Sigmoid colon (tissue), 7 donors: ENCODE results near the gene HOXB8. TPM values are rescaled to one million over a fixed set of nuclear protein-coding genes. Genes with fewer than 3 reads are reported as not detected.

Experiments used
- DNase-seq: peaks from one replicate; pipeline ENCODE4 v3.0.0-alpha.2; 2019
- H3K27ac ChIP-seq, 4 donors: fragments of 200-600 bp; sonication (generic); one replicate each; pipeline ENCODE4 v1.5.1; 2016 to 2019; ENCODE audit warnings: mild to moderate bottlenecking in 1 of 4
- H3K27me3 ChIP-seq, 3 donors: fragments of 200-600 bp; sonication (generic); one replicate each; pipeline ENCODE4 v1.5.1; 2019; ENCODE audit warnings: mild to moderate bottlenecking in 1 of 3
- H3K36me3 ChIP-seq, 4 donors: fragments of 200-600 bp; sonication (generic); one replicate each; pipeline ENCODE4 v1.5.1; 2016 to 2019
- H3K4me1 ChIP-seq, 4 donors: fragments of 200-600 bp; sonication (generic); one replicate each; pipeline ENCODE4 v1.5.1; 2017 to 2019
- H3K4me3 ChIP-seq, 4 donors: fragments of 200-600 bp; sonication (generic); one replicate each; pipeline ENCODE4 v1.5.1; 2017 to 2019; ENCODE audit warnings: mild to moderate bottlenecking in 2 of 4, moderate library complexity in 1 of 4
- H3K9me3 ChIP-seq, 4 donors: fragments of 200-600 bp in 3 of 4; sonication (generic) in 3 of 4; one replicate each; pipeline versions ENCODE4 v1.5.1 to v1.6.1; 2013 to 2019
- EP300 ChIP-seq, 4 donors: sonication (generic); formaldehyde crosslinking; IDR thresholded peaks; one replicate each; pipeline ENCODE4 v1.6.1; 2017; ENCODE audit warnings: antibody characterized with exemption in 4 of 4
- POLR2A ChIP-seq, 2 donors: fragments of 450-650 bp; IDR thresholded peaks; one replicate each; pipeline ENCODE4 v1.6.1; 2016; ENCODE audit warnings: antibody characterized with exemption in 2 of 2, mild to moderate bottlenecking in 2 of 2, moderate library complexity in 2 of 2
- POLR2AphosphoS5 ChIP-seq, 4 donors: sonication (generic); formaldehyde crosslinking; IDR thresholded peaks; one replicate each; pipeline ENCODE4 v1.6.1; 2017; ENCODE audit warnings: antibody characterized with exemption in 4 of 4
- WGBS, 2 donors: extraction: QIAGEN DNeasy Blood & Tissue Kit; methylation state at CpG; one replicate each; pipeline ENCODE4 v1.1.7; 2013; 5-methylcytosine and 5-hydroxymethylcytosine counted together
- intact Hi-C: fragments of 100-400 bp; cut with DNase I; formaldehyde crosslinking; loops from one replicate; pipeline ENCODE4 v1.15.1; 2023
- polyA plus RNA-seq, 3 donors: library from polyadenylated mRNA; stranded (reverse); fragments of 200-250 nt; gene quantifications; one replicate each; pipeline ENCODE4 v1.2.3, GENCODE V29; 2013
- total RNA-seq, 4 donors: library from RNA; depleted of rRNA; stranded (reverse); fragments of >200 nt; gene quantifications; one replicate each; pipeline ENCODE4 v1.1.0, GENCODE V29; 2016
- TF ChIP-seq, protein P1 (sequence below), 4 experiments: fragments of 450-650 bp in 3 of 4; fragments of 200-600 bp in 1 of 4; IDR thresholded peaks; one replicate each; pipeline ENCODE4 v1.5.1; 2016 to 2019; ENCODE audit warnings: antibody characterized with exemption in 4 of 4, mild to moderate bottlenecking in 3 of 4, moderate library complexity in 2 of 4
- donor health status: healthy with polysubstance abuse.
- donor health status: Bipolar disorder and iron deficiency.
- donor health status: healthy.

Gene HOXB8
- total and polyA plus RNA-seq, 7 donors: 0.68 to 3.4 (median 2.2) TPM; not detected in 3

DNA sequence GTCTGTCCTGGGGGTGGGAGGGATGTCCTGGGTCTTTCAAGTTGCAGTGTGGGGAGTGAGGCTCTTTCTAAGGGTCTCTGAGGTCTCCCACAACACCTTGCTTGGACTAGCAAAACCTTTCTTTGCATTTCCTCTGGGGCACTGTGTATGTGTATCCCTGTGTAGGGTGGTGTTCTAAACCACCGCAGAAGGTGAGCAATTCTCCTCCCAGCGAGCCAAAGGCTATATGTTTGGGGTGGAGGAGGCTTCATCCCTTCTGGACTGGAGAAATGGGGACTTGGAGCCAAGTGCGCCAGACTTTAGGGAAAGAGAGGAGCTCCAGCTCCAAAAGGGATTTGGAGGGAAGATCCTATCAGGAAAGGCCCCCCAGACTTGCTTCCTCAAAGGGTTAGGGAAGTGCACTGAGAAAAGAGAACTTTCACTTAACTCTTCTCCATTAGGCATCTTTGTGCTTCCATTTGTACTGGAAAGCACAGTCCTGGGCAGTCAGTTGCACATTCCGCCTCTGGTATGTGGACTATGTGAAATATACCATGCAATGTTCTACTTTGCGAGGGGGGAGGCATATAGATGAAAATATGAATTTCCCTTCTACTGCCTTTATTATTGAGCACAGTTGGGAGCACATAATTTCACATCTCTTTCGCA is 29.9 kb upstream of the HOXB8 start:
- 13 to 52% methylated on average over 6 of the region's 6 CpGs for WGBS, 2 donors
- Histone ChIP-seq H3K27me3 (peaks cover 51 to 92% (median 82%) of the 10 kb centered on the region in 3 donors), H3K4me3 (no peak overlapping the region), H3K27ac (no peak overlapping the region), H3K4me1 (peaks cover 0 to 21% (median 15%) of the 10 kb centered on the region in 4 donors), H3K36me3 (no peaks in the 10 kb centered on the region), H3K9me3 (no peaks in the 10 kb centered on the region)
- DNase-seq: no peak
- no peak for TF ChIP-seq POLR2AphosphoS5 (IDR thresholded peaks at IDR 0.05)
- no peak for TF ChIP-seq EP300 (IDR thresholded peaks at IDR 0.05)
- TF ChIP-seq, protein P1, sequence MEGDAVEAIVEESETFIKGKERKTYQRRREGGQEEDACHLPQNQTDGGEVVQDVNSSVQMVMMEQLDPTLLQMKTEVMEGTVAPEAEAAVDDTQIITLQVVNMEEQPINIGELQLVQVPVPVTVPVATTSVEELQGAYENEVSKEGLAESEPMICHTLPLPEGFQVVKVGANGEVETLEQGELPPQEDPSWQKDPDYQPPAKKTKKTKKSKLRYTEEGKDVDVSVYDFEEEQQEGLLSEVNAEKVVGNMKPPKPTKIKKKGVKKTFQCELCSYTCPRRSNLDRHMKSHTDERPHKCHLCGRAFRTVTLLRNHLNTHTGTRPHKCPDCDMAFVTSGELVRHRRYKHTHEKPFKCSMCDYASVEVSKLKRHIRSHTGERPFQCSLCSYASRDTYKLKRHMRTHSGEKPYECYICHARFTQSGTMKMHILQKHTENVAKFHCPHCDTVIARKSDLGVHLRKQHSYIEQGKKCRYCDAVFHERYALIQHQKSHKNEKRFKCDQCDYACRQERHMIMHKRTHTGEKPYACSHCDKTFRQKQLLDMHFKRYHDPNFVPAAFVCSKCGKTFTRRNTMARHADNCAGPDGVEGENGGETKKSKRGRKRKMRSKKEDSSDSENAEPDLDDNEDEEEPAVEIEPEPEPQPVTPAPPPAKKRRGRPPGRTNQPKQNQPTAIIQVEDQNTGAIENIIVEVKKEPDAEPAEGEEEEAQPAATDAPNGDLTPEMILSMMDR (IDR thresholded peaks at IDR 0.05): no peak
- TF ChIP-seq POLR2A (IDR thresholded peaks at IDR 0.05): no peak
- intact Hi-C loops: no loop called here

DNA sequence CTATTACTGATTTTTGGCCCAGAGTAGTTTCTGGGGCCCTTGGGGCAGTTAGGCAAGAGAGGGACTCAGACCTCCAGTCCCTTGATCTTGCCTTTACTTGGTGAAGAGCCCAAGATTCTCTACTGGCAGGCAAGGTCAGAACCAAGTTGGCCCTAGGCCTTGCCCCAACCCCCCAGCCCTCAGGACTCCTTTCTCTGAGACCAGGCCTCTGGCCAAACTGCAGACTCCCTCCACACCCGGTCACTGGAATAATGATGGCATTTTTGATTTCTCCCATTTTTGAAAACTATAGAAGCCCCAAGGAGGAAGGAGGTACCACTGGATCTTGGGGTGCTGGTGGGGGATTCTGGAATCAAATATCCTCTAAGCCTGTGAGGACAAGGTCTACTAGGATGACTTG is 29.1 kb upstream of the HOXB8 start:
- no peak overlapping the region for H3K27ac ChIP-seq
- peaks cover 51 to 99% (median 85%) of the 10 kb centered on the region in 3 donors for H3K27me3 ChIP-seq
- no peaks in the 10 kb centered on the region for H3K9me3 ChIP-seq
- no peaks in the 10 kb centered on the region for H3K36me3 ChIP-seq
- TF ChIP-seq POLR2AphosphoS5 (IDR thresholded peaks at IDR 0.05): no peak
- no peak for TF ChIP-seq POLR2A (IDR thresholded peaks at IDR 0.05)
- TF ChIP-seq EP300 (IDR thresholded peaks at IDR 0.05): no peak
- TF ChIP-seq, protein P1 (IDR thresholded peaks at IDR 0.05): no peak
- no peak overlapping the region for H3K4me3 ChIP-seq
- no peak for DNase-seq
- intact Hi-C loops: no loop called here
- peaks cover 0 to 21% (median 15%) of the 10 kb centered on the region in 4 donors for H3K4me1 ChIP-seq
- 27 to 64% methylated on average over 1 of the region's 1 CpG for WGBS, 2 donors

DNA sequence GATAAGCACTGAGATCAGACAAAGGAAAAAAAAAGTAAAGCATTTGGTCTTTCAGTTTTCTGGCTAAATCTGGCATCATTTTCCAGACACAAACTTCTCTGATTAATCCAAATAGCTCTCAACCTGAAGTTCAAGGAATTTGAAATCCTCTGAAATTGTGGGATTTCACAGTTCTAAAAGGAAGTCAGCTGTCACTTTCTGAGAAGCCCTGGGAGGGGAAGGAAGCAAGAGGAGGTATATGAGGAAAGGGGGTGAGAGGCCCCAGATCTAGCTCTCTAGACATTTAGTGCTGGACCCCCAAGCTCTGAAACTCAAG is 28.6 kb upstream of the HOXB8 start:
- Histone ChIP-seq H3K27me3 (peaks cover 51 to 99% (median 88%) of the 10 kb centered on the region in 3 donors), H3K4me3 (no peak overlapping the region), H3K9me3 (no peaks in the 10 kb centered on the region), H3K4me1 (peaks cover 0 to 21% (median 15%) of the 10 kb centered on the region in 4 donors), H3K27ac (no peak overlapping the region), H3K36me3 (no peaks in the 10 kb centered on the region)
- intact Hi-C loops: no loop called here
- DNase-seq: no peak
- TF ChIP-seq EP300 (IDR thresholded peaks at IDR 0.05) (no peak), POLR2AphosphoS5 (IDR thresholded peaks at IDR 0.05) (no peak), POLR2A (IDR thresholded peaks at IDR 0.05) (no peak)
- TF ChIP-seq, protein P1 (IDR thresholded peaks at IDR 0.05): no peak

DNA sequence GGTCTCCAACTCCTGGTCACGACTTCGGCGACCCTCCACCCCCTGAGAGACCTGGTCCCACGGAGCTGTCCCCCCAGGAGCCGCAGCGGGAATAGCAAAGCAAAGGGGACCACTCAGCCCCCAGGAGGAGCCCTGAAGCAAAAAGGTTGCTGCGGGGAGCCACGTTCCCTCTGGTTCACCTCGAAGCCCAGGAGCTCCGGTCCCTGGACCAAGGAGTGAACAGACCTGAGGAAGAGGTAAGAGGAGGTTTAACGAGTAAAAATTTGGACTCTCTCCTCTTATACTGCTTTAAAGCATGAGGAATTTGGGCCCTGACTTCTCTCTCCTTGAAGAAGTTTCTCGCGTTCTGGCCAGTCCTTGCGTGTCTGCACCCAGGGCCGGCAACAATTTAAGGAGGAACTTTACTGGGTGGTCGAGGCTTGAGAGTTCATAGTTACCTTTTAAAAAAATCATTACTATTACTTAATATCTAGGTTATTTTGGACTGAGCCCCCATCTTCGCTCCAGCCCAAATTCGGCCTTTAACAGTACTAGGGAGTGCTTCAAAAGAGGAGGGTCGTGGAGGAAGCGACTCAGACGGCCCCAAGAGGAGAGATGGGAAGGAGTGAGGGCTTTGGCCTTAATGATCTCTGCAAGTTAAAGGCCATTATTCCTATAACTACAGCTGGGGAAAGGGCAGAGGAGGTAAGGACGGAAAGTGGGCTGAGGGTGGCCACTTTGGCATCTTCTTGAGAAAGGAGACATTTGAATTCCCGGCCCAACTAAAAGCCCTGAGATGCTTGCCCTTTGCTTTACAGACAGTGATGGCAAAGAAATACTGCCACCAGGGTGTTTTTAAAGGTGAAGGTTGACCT is 28.0 kb upstream of the HOXB8 start:
- TF ChIP-seq POLR2AphosphoS5 (IDR thresholded peaks at IDR 0.05): no peak
- TF ChIP-seq POLR2A (IDR thresholded peaks at IDR 0.05): no peak
- intact Hi-C loops: no loop called here

More for the DNA sequence above, 28.0 kb upstream of the HOXB8 start:
- whole genome bisulfite sequencing, 2 donors: 16 to 46% methylated on average over 23 of the region's 23 CpGs
- Histone ChIP-seq H3K4me3 (no peak overlapping the region), H3K27ac (no peak overlapping the region), H3K9me3 (no peaks in the 10 kb centered on the region), H3K4me1 (peaks cover 0 to 21% (median 15%) of the 10 kb centered on the region in 4 donors), H3K36me3 (no peaks in the 10 kb centered on the region), H3K27me3 (peaks cover 48 to 99% (median 86%) of the 10 kb centered on the region in 3 donors)
- DNase-seq: peak; percentile 7
